ENCODE results near the gene POM121L2.

POM121L2 gene

DNA sequence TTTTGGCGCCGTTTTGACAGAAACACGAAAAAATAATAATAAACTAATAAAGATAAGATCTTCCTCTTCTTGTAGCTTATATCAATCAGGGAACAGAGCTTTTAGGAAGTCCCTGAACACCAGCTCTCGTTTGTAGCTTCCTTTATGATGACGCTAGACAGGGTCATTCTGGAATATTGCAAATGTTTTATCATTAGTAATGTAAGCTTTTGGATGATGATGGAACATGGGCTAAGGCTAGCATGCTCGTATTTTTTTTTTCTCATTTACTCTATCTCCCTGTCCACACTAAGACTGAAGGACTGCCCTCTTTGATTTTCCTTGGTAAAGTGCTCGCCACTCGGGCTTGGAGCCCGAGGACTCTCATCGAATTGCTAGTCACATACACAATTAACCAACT lies 22.1 kb upstream of the POM121L2 start:
- Histone ChIP-seq H3K23ac (ENCODE audit: low read depth, low read length, poor library complexity) (no peak overlapping the region), H3K4me2 (ENCODE audit: insufficient read depth, low read length, poor library complexity, severe bottlenecking) (no peak overlapping the region), H3K36me3 (replicated peaks in 1 of 2; ENCODE audit: control insufficient read depth in 2 of 2, insufficient read depth in 2 of 2, low read length in 2 of 2) (no peaks in the 10 kb centered on the region), H2BK12ac (ENCODE audit: low read length) (no peak overlapping the region), H2BK15ac (ENCODE audit: low read length) (no peak overlapping the region), H2AFZ (ENCODE audit: low read length) (no peak overlapping the region), H3K18ac (ENCODE audit: low read length) (no peak overlapping the region), H4K91ac (ENCODE audit: low read depth, low read length, poor library complexity) (no peak overlapping the region), H3K9ac (ENCODE audit: low read depth, low read length, poor library complexity) (no peak overlapping the region), H3K9me3 (replicated peaks in 1 of 2; ENCODE audit: control insufficient read depth in 2 of 2, insufficient read depth in 1 of 2, low read depth in 1 of 2, low read length in 2 of 2) (no peaks in the 10 kb centered on the region), H3K27me3 (ENCODE audit: control insufficient read depth in 3 of 3, insufficient read depth in 3 of 3, low read depth in 1 of 3, low read length in 3 of 3) (no peaks in the 10 kb centered on the region), H3K14ac (ENCODE audit: low read length) (no peak overlapping the region), H2BK120ac (ENCODE audit: low read depth, low read length) (no peak overlapping the region), H3K79me1 (ENCODE audit: low read depth, low read length) (no peaks in the 10 kb centered on the region), H3K27ac (replicated peaks; ENCODE audit: low read length) (no peak overlapping the region), H4K8ac (ENCODE audit: low read depth, low read length) (no peak overlapping the region), H2BK5ac (ENCODE audit: low read length) (no peak overlapping the region), H3K4me1 (ENCODE audit: control insufficient read depth in 2 of 2, insufficient read depth in 1 of 2, low read depth in 1 of 2, low read length in 2 of 2) (no peaks in the 10 kb centered on the region), H2AK5ac (ENCODE audit: low read depth, low read length) (no peak overlapping the region), H3K4ac (ENCODE audit: low read length) (no peak overlapping the region), H3K4me3 (ENCODE audit: low read length in 2 of 2) (no peak overlapping the region)
- no CpG with 5 or more reads among the region's 10 CpGs for WGBS, 2 donors (ENCODE audit: extremely low coverage in 2 of 2, insufficient read length in 2 of 2, insufficient replicate concordance in 1 of 2)
- DNase-seq (ENCODE audit: low spot score): no peak

DNA sequence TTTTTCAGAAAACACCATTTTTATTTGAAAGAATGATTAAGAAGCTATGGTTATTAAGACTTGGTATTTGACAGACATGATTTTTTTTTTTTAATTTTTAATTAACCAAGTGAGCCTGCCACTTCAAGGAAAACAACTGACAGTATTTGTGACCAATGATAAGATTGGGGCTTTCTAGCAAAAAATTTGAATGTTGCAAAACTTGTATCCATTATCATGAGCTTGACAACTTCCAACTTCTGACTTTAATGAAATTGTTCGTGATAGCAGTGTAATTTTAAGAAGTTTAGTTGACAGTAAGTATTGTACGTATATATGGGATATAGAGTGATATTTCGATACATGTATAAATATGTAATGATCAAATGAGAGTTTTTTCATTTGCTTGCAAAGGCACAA lies 21.6 kb upstream of the POM121L2 start:
- Histone ChIP-seq H3K18ac (ENCODE audit: low read length) (no peak overlapping the region), H3K9ac (ENCODE audit: low read depth, low read length, poor library complexity) (no peak overlapping the region), H3K4me3 (ENCODE audit: low read length in 2 of 2) (peak overlapping the region in 1 of 2 donors; percentile 45), H3K9me3 (replicated peaks in 1 of 2; ENCODE audit: control insufficient read depth in 2 of 2, insufficient read depth in 1 of 2, low read depth in 1 of 2, low read length in 2 of 2) (no peaks in the 10 kb centered on the region), H2BK12ac (ENCODE audit: low read length) (no peak overlapping the region), H3K14ac (ENCODE audit: low read length) (no peak overlapping the region), H3K4me2 (ENCODE audit: insufficient read depth, low read length, poor library complexity, severe bottlenecking) (peak overlapping the region; percentile 43), H2BK15ac (ENCODE audit: low read length) (no peak overlapping the region), H3K79me1 (ENCODE audit: low read depth, low read length) (no peaks in the 10 kb centered on the region), H3K4ac (ENCODE audit: low read length) (no peak overlapping the region), H3K36me3 (replicated peaks in 1 of 2; ENCODE audit: control insufficient read depth in 2 of 2, insufficient read depth in 2 of 2, low read length in 2 of 2) (no peaks in the 10 kb centered on the region), H2AFZ (ENCODE audit: low read length) (peak overlapping the region; percentile 73), H3K4me1 (ENCODE audit: control insufficient read depth in 2 of 2, insufficient read depth in 1 of 2, low read depth in 1 of 2, low read length in 2 of 2) (no peaks in the 10 kb centered on the region), H3K23ac (ENCODE audit: low read depth, low read length, poor library complexity) (no peak overlapping the region), H2BK5ac (ENCODE audit: low read length) (no peak overlapping the region), H3K27ac (replicated peaks; ENCODE audit: low read length) (no peak overlapping the region), H2AK5ac (ENCODE audit: low read depth, low read length) (no peak overlapping the region), H2BK120ac (ENCODE audit: low read depth, low read length) (no peak overlapping the region), H3K27me3 (ENCODE audit: control insufficient read depth in 3 of 3, insufficient read depth in 3 of 3, low read depth in 1 of 3, low read length in 3 of 3) (no peaks in the 10 kb centered on the region), H4K8ac (ENCODE audit: low read depth, low read length) (no peak overlapping the region), H4K91ac (ENCODE audit: low read depth, low read length, poor library complexity) (no peak overlapping the region)
- no peak for DNase-seq (ENCODE audit: low spot score)
- 100% methylated on average over 3 of the region's 3 CpGs for WGBS, 2 donors (ENCODE audit: extremely low coverage in 2 of 2, insufficient read length in 2 of 2, insufficient replicate concordance in 1 of 2)

DNA sequence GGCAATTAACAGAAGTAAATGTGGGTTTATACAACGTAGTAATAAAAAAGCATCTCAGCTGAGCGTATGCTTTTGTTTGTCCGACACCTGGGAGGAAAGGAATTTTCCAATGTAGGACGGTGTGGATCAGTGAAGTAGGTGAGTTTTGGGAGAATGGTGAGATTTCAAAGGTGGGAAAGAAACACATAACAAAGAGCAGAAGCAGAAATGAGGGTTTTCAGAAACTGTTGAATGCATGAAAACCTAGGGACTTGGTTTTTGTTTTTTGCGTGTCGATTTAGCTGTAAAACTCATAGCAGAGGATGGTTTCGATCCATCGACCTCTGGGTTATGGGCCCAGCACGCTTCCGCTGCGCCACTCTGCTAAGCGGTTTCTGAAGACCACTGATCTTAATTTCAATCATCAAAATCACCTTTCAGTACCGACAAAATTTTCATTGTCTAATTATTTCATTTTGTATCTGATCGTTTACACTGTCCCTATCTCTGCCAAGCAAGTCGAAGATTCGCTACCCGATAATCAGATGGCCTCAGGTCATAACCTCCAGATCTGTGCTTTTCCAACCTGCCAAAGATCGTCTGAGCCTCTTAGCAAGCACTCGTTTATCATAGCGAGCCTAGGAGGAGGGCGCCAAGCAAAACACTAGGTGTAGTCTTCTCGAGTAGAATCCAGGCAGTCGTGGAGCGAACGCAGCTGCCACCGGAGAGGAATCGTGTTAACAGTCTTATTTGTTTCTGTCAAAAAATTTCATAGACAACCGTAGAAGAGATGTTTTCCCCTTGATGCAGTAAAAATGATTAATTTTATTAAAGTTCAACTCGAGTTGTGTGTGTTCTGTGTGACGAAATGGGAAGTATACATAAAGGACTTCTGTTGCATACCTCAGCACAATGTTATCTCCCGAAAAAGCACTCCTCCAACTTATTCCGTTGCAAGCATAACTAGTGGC lies 20.9 kb upstream of the POM121L2 start:
- DNase-seq (ENCODE audit: low spot score): peak; percentile 51
- H3K9ac ChIP-seq (ENCODE audit: low read depth, low read length, poor library complexity): no peak overlapping the region
- H2BK120ac ChIP-seq (ENCODE audit: low read depth, low read length): no peak overlapping the region
- H3K14ac ChIP-seq (ENCODE audit: low read length): no peak overlapping the region
- H3K79me1 ChIP-seq (ENCODE audit: low read depth, low read length): no peaks in the 10 kb centered on the region
- no peak overlapping the region for H3K4ac ChIP-seq (ENCODE audit: low read length)
- no peaks in the 10 kb centered on the region for H3K9me3 ChIP-seq (replicated peaks in 1 of 2; ENCODE audit: control insufficient read depth in 2 of 2, insufficient read depth in 1 of 2, low read depth in 1 of 2, low read length in 2 of 2)
- H2BK12ac ChIP-seq (ENCODE audit: low read length): no peak overlapping the region
- H3K18ac ChIP-seq (ENCODE audit: low read length): no peak overlapping the region
- H3K23ac ChIP-seq (ENCODE audit: low read depth, low read length, poor library complexity): no peak overlapping the region
- no CpG with 5 or more reads among the region's 32 CpGs for WGBS, 2 donors (ENCODE audit: extremely low coverage in 2 of 2, insufficient read length in 2 of 2, insufficient replicate concordance in 1 of 2)
- no peak overlapping the region for H2AK5ac ChIP-seq (ENCODE audit: low read depth, low read length)
- H2AFZ ChIP-seq (ENCODE audit: low read length): peak overlapping the region; percentile 73
- H4K91ac ChIP-seq (ENCODE audit: low read depth, low read length, poor library complexity): no peak overlapping the region
- peak overlapping the region; percentile 43 for H3K4me2 ChIP-seq (ENCODE audit: insufficient read depth, low read length, poor library complexity, severe bottlenecking)
- no peak overlapping the region for H3K27ac ChIP-seq (replicated peaks; ENCODE audit: low read length)
- no peak overlapping the region for H2BK5ac ChIP-seq (ENCODE audit: low read length)
- H3K36me3 ChIP-seq (replicated peaks in 1 of 2; ENCODE audit: control insufficient read depth in 2 of 2, insufficient read depth in 2 of 2, low read length in 2 of 2): no peaks in the 10 kb centered on the region
- H4K8ac ChIP-seq (ENCODE audit: low read depth, low read length): no peak overlapping the region
- H3K4me3 ChIP-seq (ENCODE audit: low read length in 2 of 2): peak overlapping the region; percentile 45 to 77
- H2BK15ac ChIP-seq (ENCODE audit: low read length): no peak overlapping the region
- no peaks in the 10 kb centered on the region for H3K27me3 ChIP-seq (ENCODE audit: control insufficient read depth in 3 of 3, insufficient read depth in 3 of 3, low read depth in 1 of 3, low read length in 3 of 3)
- H3K4me1 ChIP-seq (ENCODE audit: control insufficient read depth in 2 of 2, insufficient read depth in 1 of 2, low read depth in 1 of 2, low read length in 2 of 2): no peaks in the 10 kb centered on the region

DNA sequence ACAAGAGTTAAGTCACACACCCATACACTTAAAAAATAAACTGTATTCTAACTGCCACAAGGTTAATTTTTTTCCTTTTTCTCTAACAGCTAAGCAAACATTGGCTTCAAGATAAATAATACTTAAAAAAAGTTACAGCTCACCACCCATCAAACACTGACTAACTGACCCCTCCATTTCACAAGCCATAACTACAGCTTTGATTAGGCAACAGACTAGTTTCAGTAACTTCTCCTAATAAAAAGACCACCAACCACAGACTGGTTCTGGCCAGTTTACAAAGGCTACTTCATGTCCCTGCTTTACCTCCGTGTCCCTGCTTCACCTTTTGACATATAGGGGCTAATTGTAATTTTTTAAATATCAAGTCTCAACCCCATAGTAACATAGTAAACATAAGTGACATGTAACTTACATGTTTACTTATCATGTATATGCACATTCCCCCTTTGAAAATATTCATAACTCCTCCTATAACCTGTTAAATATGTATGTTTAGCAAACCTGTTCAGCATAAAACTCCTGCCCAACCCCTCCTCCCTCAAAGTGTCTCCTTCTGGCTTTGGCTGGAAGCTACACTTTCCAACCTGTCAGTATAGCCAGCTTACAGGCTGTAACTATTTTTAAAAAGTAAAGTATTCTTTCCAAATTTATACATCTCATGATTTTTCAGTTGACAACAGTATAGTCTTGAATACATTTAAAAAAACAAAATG lies 15.1 kb upstream of the POM121L2 start:
- Histone ChIP-seq H3K27ac (replicated peaks; ENCODE audit: low read length) (no peak overlapping the region), H2AFZ (ENCODE audit: low read length) (no peak overlapping the region), H3K36me3 (replicated peaks in 1 of 2; ENCODE audit: control insufficient read depth in 2 of 2, insufficient read depth in 2 of 2, low read length in 2 of 2) (no peaks in the 10 kb centered on the region), H2AK5ac (ENCODE audit: low read depth, low read length) (no peak overlapping the region), H3K4ac (ENCODE audit: low read length) (no peak overlapping the region), H2BK5ac (ENCODE audit: low read length) (no peak overlapping the region), H3K79me1 (ENCODE audit: low read depth, low read length) (no peaks in the 10 kb centered on the region), H3K4me3 (ENCODE audit: low read length in 2 of 2) (no peak overlapping the region), H3K14ac (ENCODE audit: low read length) (no peak overlapping the region), H3K18ac (ENCODE audit: low read length) (no peak overlapping the region), H3K9me3 (replicated peaks in 1 of 2; ENCODE audit: control insufficient read depth in 2 of 2, insufficient read depth in 1 of 2, low read depth in 1 of 2, low read length in 2 of 2) (no peaks in the 10 kb centered on the region), H4K91ac (ENCODE audit: low read depth, low read length, poor library complexity) (no peak overlapping the region), H3K4me1 (ENCODE audit: control insufficient read depth in 2 of 2, insufficient read depth in 1 of 2, low read depth in 1 of 2, low read length in 2 of 2) (no peaks in the 10 kb centered on the region), H2BK15ac (ENCODE audit: low read length) (no peak overlapping the region), H3K4me2 (ENCODE audit: insufficient read depth, low read length, poor library complexity, severe bottlenecking) (no peak overlapping the region), H3K27me3 (ENCODE audit: control insufficient read depth in 3 of 3, insufficient read depth in 3 of 3, low read depth in 1 of 3, low read length in 3 of 3) (no peaks in the 10 kb centered on the region), H3K9ac (ENCODE audit: low read depth, low read length, poor library complexity) (no peak overlapping the region), H2BK12ac (ENCODE audit: low read length) (no peak overlapping the region), H2BK120ac (ENCODE audit: low read depth, low read length) (no peak overlapping the region), H3K23ac (ENCODE audit: low read depth, low read length, poor library complexity) (no peak overlapping the region), H4K8ac (ENCODE audit: low read depth, low read length) (no peak overlapping the region)
- no peak for DNase-seq (ENCODE audit: low spot score)
- no CpG with 5 or more reads among the region's 1 CpG for whole genome bisulfite sequencing, 2 donors (ENCODE audit: extremely low coverage in 2 of 2, insufficient read length in 2 of 2, insufficient replicate concordance in 1 of 2)

Data from neuronal stem cell (in vitro differentiated cells).